ENCODE measurements around the gene PKHD1. TPM values are rescaled to one million over a fixed set of nuclear protein-coding genes. Genes with fewer than 3 reads are reported as not detected.

The PKHD1 gene
- total and polyA plus RNA-seq, 2 of the 13 experiments (the other 11 are each of a cell fraction or from before 2014, with no cell fraction given) = 0.01 to 0.13 TPM

GRCh38 chr6:51608932-51609331 is 478.5 kb downstream of the PKHD1 start:
- Histone ChIP-seq H3K9me3 (ENCODE audit: low read length) (no peaks in the 10 kb centered on the region), H3K4me2 (ENCODE audit: low read depth, low read length) (no peak overlapping the region), H3K27me3 (ENCODE audit: control insufficient read depth in 1 of 2, insufficient read depth in 2 of 2, low read length in 2 of 2) (no peaks in the 10 kb centered on the region), H3K36me3 (replicated peaks in 1 of 2; ENCODE audit: control insufficient read depth in 1 of 2, insufficient read depth in 2 of 2, low read length in 2 of 2) (no peaks in the 10 kb centered on the region), H3K4me3 (replicated peaks in 1 of 3; ENCODE audit: insufficient read depth in 1 of 3, low read depth in 2 of 3, low read length in 3 of 3) (no peak overlapping the region), H3K79me2 (ENCODE audit: insufficient read depth, low read length) (no peaks in the 10 kb centered on the region), H2AFZ (ENCODE audit: low read length) (no peak overlapping the region), H3K27ac (ENCODE audit: extremely low read length, insufficient read depth, low read length) (no peak overlapping the region), H3K9ac (ENCODE audit: insufficient read depth, low read depth, low read length) (no peak overlapping the region), H4K20me1 (ENCODE audit: insufficient read depth, low read length) (no peaks in the 10 kb centered on the region), H3K4me1 (ENCODE audit: insufficient read depth, low read length) (no peaks in the 10 kb centered on the region)
- ChIA-PET CTCF (ENCODE audit: low intra/inter-chr PET ratio, low total read pairs) (no interaction called here), POLR2A (no interaction called here)
- in situ Hi-C loops (cut with HindIII; ENCODE audit: extremely low pct_ligation_motif_present, low pct_unique_long_range_greater_than_20kb) = no loop called here
- intact Hi-C loops (cut with micrococcal nuclease; ENCODE audit: unreplicated experiment) = no loop called here
- FAIRE-seq = no peak
- TF ChIP-seq, protein P1, sequence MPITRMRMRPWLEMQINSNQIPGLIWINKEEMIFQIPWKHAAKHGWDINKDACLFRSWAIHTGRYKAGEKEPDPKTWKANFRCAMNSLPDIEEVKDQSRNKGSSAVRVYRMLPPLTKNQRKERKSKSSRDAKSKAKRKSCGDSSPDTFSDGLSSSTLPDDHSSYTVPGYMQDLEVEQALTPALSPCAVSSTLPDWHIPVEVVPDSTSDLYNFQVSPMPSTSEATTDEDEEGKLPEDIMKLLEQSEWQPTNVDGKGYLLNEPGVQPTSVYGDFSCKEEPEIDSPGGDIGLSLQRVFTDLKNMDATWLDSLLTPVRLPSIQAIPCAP (CRISPR knock-in tag; IDR thresholded peaks at IDR 0.05; ENCODE audit: low read depth) = no peak
- TF ChIP-seq SKI (IDR thresholded peaks at IDR 0.05; ENCODE audit: partially characterized antibody) (no peak), HNRNPK (IDR thresholded peaks at IDR 0.05; ENCODE audit: low read depth, low read length, poor library complexity, severe bottlenecking) (peak; percentile 31), FUBP1 (CRISPR knock-in tag; IDR thresholded peaks at IDR 0.05; ENCODE audit: borderline replicate concordance) (no peak), TFE3 (CRISPR knock-in tag; IDR thresholded peaks at IDR 0.05) (no peak)
- no peak for ATAC-seq
- WGBS (ENCODE audit: low lambda C conversion rate) = 31% methylated on average over 4 of the region's 4 CpGs
- DNase-seq (ENCODE audit: low spot score) = no peak
- no TSS peak for BruUV-seq (replicated peaks)

All from HepG2 (cell line).